ENCODE results near the gene CBLIF.
"Not testable (repeated sequence)": the region's sequence is repeated elsewhere in the genome, so short reads cannot be mapped to it uniquely, and the experiment has no call there.

Gene CBLIF

DNA sequence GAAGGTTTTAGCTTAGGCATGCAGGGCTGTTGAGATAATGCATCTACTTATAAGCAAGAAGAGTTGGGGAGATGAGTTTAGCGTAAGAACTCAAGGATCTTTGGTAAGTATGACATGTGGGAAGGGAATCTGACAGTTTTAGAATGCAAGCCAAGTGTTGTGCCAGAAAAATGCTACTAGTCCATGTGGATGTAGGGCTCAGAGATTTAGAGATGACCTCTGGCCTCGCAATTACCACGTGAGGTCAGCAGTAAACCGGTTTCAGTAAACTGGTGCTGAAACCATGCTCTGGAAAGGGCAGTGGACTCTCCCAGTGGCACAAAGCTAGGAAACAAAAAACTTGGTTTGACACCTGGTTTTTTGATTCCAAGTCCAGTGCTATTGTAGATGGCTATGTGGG is 53.7 kb downstream of the CBLIF start:
- no peak for DNase-seq

DNA sequence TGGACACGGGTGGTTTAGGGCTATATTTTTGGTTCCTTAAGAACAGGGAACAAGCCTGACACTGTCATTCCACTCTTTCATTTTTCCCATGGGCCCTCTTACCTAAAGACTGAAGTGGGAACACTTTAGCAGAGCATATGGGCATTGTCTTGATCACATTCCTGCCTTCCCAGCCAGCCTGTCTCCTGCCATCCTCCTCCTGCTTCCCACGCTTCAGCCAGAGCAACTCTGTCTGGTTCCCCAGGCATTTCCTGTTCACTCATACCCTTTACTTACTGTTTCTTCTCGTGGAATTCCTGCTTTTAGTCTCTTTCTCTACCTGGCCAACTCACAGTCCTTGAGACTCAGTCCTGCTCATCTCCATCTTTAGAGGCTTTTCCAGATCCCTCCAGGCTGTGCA is 57.5 kb downstream of the CBLIF start:
- no peak for DNase-seq

DNA sequence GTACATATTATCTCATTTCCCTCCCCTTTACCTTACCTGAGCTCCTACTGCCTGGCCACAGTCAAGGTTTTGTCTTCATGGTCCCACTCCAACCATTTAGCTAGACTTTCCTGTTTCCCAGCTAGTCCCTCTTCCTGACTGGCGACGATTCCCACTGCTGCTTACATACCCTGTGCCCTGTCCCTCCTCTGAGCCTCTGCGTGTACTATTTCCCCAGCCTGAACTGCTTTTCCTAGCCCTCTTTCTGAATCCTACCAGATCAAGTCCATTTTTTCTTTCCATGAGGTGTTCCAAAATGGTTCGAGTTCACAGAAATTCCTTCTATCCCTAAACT is 58.1 kb downstream of the CBLIF start:
- DNase-seq: no peak

DNA sequence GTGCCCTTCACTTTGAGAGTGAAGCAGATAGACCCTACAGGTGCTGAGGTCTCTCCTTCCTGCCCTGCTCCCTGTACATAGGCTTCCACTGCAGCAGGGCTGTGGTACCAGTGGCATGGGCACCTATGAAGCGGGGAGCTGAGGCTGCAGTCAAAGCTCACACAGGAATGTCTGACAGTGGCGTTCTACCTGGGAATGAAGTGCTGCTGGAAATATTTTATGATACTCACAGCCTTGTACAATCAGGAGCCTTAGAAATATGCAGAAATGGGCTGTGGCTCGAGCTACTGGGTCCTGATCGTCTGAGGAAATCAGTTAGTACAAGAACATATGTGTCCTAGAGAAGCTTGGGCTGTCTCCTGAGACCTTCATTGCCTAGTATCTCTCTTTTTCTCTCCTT is 59.5 kb downstream of the CBLIF start:
- DNase-seq: no peak

DNA sequence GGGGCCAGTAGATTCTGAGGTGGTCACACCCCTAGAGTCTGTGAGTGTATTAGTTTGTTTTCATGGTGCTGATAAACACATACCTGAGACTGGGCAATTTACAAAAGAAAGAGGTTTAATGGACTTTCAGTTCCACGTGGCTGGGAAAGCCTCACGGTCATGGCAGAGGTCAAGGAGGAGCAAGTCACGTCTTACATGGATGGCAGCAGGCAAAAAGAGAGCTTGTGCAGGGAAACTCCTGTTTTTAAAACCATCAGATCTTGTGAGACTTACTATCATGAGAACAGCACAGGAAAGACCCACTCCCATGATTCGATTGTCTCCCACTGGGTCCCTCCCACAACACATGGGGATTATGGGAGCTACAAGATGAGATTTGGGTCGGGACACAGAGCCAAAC is 60.9 kb downstream of the CBLIF start:
- not testable (repeated sequence) for DNase-seq

DNA sequence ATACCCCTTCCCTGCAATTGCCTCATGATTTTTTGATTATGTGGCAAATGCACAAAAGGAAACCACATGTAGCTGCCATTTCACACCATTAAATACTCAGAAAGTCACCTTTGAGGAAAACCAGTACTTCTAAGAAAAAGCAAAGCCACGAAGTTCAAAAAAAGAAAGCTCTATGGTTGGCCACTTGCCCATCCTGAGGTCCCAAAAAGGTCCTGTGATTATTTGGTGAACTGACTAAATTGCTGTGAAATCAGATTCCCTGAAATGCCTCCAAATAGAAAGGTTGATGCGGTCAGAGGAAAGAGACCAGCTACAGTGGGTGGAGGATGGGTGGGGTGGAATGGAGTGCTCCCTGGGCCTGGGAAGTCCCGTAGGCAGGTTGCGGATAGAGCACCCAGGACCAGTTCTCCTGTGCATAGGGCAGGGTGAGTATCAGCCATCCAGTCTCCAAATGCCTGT is 61.6 kb downstream of the CBLIF start:
- no peak for DNase-seq

DNA sequence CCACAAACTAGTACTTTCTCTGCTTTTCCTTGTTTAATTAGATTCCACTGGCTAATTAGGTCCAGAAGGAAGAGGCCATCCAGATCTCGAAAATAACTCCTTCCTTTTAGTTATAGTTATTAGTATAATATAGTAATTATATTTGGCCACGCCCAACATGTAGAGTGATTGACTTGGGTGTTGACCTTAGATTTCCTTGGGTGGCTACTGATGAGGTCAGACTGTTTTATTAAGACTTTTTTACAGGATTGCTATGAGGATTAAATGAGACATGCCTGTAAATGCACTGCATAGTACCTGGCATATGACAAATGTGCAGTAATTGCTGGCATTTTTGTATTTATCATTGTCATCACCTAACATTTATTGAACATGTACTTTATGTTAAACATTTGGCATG is 63.2 kb downstream of the CBLIF start:
- DNase-seq: no peak

DNA sequence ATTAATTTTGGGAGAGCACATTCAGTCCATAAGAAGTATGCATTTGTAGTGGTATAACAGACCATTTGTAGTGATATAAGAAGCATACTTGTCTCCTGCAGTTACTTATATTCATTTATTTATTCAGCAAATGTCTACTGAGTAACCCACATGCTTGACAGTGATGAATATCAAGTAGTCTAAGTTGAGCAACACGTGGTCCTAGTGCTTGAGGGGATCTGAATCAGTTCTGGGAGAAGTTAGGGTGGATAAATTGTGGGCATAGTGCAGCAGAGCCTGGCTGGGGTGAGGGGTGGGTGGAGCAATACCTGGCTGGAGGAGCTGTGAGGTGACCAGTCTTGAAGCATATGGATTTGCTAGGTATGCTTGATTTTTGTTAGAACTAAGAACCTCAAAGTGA is 65.8 kb downstream of the CBLIF start:
- no peak for DNase-seq
